PC-9 (cell line): ENCODE data around the gene PTPRD.

ENCODE experiments used
- CTCF ChIP-seq: fragments of 200-600 bp; sonication (generic); conservative IDR thresholded peaks from 2 replicates; pipeline ENCODE4 v1.6.1; 2017; ENCODE audit warnings: mixed run types, antibody characterized with exemption, mild to moderate bottlenecking, moderate library complexity
- EZH2 ChIP-seq: fragments of 200-600 bp; sonication (generic); IDR thresholded peaks from 2 replicates; pipeline ENCODE4 v1.8.0; 2017; ENCODE audit warnings: antibody characterized with exemption, low read depth

DNA sequence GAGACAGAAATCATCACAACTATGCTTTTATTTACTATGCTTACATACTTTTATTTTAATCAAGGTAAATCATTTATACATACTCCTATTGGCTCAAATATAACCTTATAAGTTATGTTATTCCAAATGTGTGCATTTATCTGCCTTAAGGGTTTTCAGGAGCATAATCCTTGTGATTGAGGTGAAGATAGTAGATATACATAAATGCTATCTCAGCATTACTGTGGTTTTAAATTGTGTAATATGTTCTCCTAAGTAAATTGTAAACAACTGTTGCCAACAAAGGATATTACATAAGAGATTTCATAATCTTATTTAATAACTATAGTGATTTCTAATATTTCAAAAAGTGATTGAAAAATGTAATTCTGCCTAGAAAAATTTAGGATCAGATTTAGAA, 1438.4 kb downstream of the PTPRD start:
- TF ChIP-seq CTCF (no peak), EZH2 (no peak)
